ENCODE data around the gene LITAFD. TPM values are rescaled to one million over a fixed set of nuclear protein-coding genes. Genes with fewer than 3 reads are reported as not detected.

LITAFD gene
- total and polyA plus RNA-seq, 9 of the 15 experiments (the other 6 are each of a cell fraction or from before 2014, with no cell fraction given) = not detected

DNA sequence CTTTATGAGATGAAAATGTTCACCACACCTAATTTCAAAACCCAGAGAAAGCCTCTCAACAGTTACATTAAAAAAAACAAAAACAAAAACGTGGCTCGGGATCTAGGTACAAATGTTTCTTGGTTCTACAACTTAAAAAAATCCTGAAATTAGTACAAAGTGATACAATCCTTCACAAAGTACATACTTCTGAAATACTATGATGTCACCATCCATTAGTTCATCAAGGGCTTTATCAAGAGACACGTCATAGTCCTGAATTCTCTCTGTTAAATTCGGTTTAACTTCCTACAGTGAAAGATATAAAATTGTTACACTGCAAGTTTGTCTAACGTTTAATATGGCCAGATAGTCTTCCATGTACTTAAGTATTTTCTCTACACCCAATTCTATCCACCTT, 18.2 kb downstream of the LITAFD start:
- Histone ChIP-seq H2AFZ (ENCODE audit: low read depth, low read length) (no peak overlapping the region), H3K27me3 (ENCODE audit: control insufficient read depth in 2 of 2, insufficient read depth in 2 of 2, low read length in 2 of 2) (no peaks in the 10 kb centered on the region), H3K27ac (ENCODE audit: extremely low read depth, low read depth, low read length) (no peak overlapping the region), H3K4me2 (ENCODE audit: insufficient read depth, low read length) (no peak overlapping the region), H3K4me3 (no peak overlapping the region), H3K4me1 (replicated peaks in 1 of 2; ENCODE audit: control insufficient read depth in 2 of 2, insufficient read depth in 2 of 2, low read length in 2 of 2) (no peaks in the 10 kb centered on the region), H3K9me1 (ENCODE audit: control insufficient read depth, insufficient read depth, low read length) (no peaks in the 10 kb centered on the region), H3K9ac (ENCODE audit: insufficient read depth in 1 of 2, low read depth in 2 of 2, low read length in 2 of 2) (no peak overlapping the region), H3K36me3 (ENCODE audit: control insufficient read depth, insufficient read depth, low read length) (peaks cover 93% of the 10 kb centered on the region), H4K20me1 (replicated peaks; ENCODE audit: control insufficient read depth, insufficient read depth, low read length) (no peaks in the 10 kb centered on the region; the same call in 1 of the 2 replicates), H3K79me2 (ENCODE audit: control insufficient read depth, insufficient read depth, low read length) (no peaks in the 10 kb centered on the region), H3K9me3 (replicated peaks; ENCODE audit: control insufficient read depth, insufficient read depth, low read depth, low read length) (no peaks in the 10 kb centered on the region)
- BruUV-seq (replicated peaks) = TSS peak; percentile 7
- DNase-seq (ENCODE audit: extremely low read depth in 1 of 4, low spot score in 3 of 4) = no peak
- intact Hi-C loops (cut with micrococcal nuclease) (no loop called here), in situ Hi-C loops (cut with MboI) (loop anchor here (5.0 kb wide), 1 partner anchor 107 kb away; no protein-coding TSS in a partner anchor)
- TF ChIP-seq THRAP3 (IDR thresholded peaks at IDR 0.05; ENCODE audit: borderline replicate concordance) = no peak
- TF ChIP-seq, protein P1, sequence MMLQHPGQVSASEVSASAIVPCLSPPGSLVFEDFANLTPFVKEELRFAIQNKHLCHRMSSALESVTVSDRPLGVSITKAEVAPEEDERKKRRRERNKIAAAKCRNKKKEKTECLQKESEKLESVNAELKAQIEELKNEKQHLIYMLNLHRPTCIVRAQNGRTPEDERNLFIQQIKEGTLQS (IDR thresholded peaks at IDR 0.05) = peak; percentile 35; the same call in 1 of the 2 replicates
- TF ChIP-seq, protein P1 (CRISPR knock-in tag; conservative IDR thresholded peaks at IDR 0.05) = no peak
- ChIA-PET CTCF (ENCODE audit: low intra/inter-chr PET ratio) (no interaction called here), POLR2A (no interaction called here)
- FAIRE-seq = no peak
- no peak for ATAC-seq
- WGBS (ENCODE audit: insufficient coverage, low coverage, missing lambda C conversion rate) = 73% methylated on average over 5 of the region's 5 CpGs

DNA sequence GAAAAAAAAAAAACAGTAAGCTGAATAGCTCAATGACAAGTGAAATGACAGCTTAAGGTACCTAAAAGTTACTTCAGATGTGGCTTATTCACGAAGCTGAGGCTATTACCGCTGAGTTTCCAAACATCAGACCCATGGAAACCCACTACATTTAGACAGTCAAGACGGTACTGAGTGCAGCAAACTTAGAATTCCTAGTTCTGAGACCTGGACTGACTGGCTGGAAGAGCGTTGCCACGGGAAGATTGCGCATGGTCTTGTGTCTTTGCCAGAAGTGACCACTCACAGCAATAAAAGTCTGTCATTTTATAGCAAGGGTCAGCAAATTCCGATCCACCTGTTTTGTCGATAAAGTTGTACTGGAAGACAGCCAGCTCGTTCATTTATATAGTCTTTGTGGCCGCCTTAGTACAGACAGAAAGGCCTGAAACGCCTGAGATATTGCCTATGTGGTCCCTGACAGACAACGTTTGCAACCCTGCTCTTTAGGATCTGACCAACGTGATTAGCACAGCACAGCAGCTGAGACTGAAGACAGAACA, 19.2 kb downstream of the LITAFD start:
- Histone ChIP-seq H3K4me1 (replicated peaks in 1 of 2; ENCODE audit: control insufficient read depth in 2 of 2, insufficient read depth in 2 of 2, low read length in 2 of 2) (no peaks in the 10 kb centered on the region), H4K20me1 (replicated peaks; ENCODE audit: control insufficient read depth, insufficient read depth, low read length) (no peaks in the 10 kb centered on the region; the same call in 1 of the 2 replicates), H3K9ac (ENCODE audit: insufficient read depth in 1 of 2, low read depth in 2 of 2, low read length in 2 of 2) (no peak overlapping the region), H3K27ac (ENCODE audit: extremely low read depth, low read depth, low read length) (no peak overlapping the region), H3K9me1 (ENCODE audit: control insufficient read depth, insufficient read depth, low read length) (no peaks in the 10 kb centered on the region), H3K36me3 (ENCODE audit: control insufficient read depth, insufficient read depth, low read length) (peaks cover 94% of the 10 kb centered on the region), H2AFZ (ENCODE audit: low read depth, low read length) (no peak overlapping the region), H3K79me2 (ENCODE audit: control insufficient read depth, insufficient read depth, low read length) (no peaks in the 10 kb centered on the region), H3K4me2 (ENCODE audit: insufficient read depth, low read length) (no peak overlapping the region), H3K27me3 (ENCODE audit: control insufficient read depth in 2 of 2, insufficient read depth in 2 of 2, low read length in 2 of 2) (no peaks in the 10 kb centered on the region), H3K9me3 (replicated peaks; ENCODE audit: control insufficient read depth, insufficient read depth, low read depth, low read length) (no peaks in the 10 kb centered on the region), H3K4me3 (no peak overlapping the region)
- FAIRE-seq = no peak
- in situ Hi-C loops (cut with MboI) = loop anchor here (5.0 kb wide), 1 partner anchor 106 kb away; no protein-coding TSS in a partner anchor
- intact Hi-C loops (cut with micrococcal nuclease) = no loop called here
- no peak for DNase-seq (ENCODE audit: extremely low read depth in 1 of 4, low spot score in 3 of 4)
- POLR2A ChIA-PET = interaction anchor here (0.6 to 0.8 kb wide), 2 partner anchors 107 to 211 kb away, joined by 3 read pairs; no protein-coding TSS in a partner anchor
- CTCF ChIA-PET (ENCODE audit: low intra/inter-chr PET ratio) = interaction anchor here (0.9 kb wide), 1 partner anchor 238 kb away, joined by 3 read pairs; no protein-coding TSS in a partner anchor
- 85% methylated on average over 13 of the region's 13 CpGs for WGBS (ENCODE audit: insufficient coverage, low coverage, missing lambda C conversion rate)
- ATAC-seq = no peak
- no TSS peak for BruUV-seq (replicated peaks)
- TF ChIP-seq, protein P2, sequence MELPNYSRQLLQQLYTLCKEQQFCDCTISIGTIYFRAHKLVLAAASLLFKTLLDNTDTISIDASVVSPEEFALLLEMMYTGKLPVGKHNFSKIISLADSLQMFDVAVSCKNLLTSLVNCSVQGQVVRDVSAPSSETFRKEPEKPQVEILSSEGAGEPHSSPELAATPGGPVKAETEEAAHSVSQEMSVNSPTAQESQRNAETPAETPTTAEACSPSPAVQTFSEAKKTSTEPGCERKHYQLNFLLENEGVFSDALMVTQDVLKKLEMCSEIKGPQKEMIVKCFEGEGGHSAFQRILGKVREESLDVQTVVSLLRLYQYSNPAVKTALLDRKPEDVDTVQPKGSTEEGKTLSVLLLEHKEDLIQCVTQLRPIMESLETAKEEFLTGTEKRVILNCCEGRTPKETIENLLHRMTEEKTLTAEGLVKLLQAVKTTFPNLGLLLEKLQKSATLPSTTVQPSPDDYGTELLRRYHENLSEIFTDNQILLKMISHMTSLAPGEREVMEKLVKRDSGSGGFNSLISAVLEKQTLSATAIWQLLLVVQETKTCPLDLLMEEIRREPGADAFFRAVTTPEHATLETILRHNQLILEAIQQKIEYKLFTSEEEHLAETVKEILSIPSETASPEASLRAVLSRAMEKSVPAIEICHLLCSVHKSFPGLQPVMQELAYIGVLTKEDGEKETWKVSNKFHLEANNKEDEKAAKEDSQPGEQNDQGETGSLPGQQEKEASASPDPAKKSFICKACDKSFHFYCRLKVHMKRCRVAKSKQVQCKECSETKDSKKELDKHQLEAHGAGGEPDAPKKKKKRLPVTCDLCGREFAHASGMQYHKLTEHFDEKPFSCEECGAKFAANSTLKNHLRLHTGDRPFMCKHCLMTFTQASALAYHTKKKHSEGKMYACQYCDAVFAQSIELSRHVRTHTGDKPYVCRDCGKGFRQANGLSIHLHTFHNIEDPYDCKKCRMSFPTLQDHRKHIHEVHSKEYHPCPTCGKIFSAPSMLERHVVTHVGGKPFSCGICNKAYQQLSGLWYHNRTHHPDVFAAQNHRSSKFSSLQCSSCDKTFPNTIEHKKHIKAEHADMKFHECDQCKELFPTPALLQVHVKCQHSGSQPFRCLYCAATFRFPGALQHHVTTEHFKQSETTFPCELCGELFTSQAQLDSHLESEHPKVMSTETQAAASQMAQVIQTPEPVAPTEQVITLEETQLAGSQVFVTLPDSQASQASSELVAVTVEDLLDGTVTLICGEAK (IDR thresholded peaks at IDR 0.05) = peak; percentile 28; the same call in 1 of the 2 replicates
- TF ChIP-seq, protein P2 (CRISPR knock-in tag; IDR thresholded peaks at IDR 0.05) = no peak
